GM12801 (cell line): Measurements from ENCODE around the gene GAS7.

Experiments used
- TF ChIP-seq, protein P1 (sequence below): IDR thresholded peaks from one replicate; pipeline ENCODE4 v1.5.1; 2011; ENCODE audit warnings: control low read depth; ENCODE audit not compliant: insufficient read length; ENCODE audit errors: extremely low read depth

The GAS7 gene

DNA sequence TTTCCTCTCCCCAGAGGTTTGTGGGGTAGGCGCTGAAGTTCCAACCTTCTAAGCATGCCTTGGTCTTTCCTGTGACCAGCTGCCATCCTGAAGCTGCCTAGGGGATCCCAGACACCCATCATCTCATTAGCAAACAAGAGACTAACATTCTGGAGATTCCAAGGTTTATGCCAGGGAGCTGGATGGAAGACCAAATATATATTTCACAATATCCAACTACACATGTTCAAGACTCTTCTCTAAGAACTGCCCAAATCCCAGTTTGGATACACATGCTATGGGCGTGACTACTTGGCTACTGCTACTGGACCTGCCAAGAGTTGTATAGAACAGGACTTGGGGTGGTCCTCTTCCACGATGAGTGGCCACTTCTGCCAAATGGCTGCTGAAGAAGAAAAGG is 200.3 kb downstream of the GAS7 start:
- TF ChIP-seq, protein P1, sequence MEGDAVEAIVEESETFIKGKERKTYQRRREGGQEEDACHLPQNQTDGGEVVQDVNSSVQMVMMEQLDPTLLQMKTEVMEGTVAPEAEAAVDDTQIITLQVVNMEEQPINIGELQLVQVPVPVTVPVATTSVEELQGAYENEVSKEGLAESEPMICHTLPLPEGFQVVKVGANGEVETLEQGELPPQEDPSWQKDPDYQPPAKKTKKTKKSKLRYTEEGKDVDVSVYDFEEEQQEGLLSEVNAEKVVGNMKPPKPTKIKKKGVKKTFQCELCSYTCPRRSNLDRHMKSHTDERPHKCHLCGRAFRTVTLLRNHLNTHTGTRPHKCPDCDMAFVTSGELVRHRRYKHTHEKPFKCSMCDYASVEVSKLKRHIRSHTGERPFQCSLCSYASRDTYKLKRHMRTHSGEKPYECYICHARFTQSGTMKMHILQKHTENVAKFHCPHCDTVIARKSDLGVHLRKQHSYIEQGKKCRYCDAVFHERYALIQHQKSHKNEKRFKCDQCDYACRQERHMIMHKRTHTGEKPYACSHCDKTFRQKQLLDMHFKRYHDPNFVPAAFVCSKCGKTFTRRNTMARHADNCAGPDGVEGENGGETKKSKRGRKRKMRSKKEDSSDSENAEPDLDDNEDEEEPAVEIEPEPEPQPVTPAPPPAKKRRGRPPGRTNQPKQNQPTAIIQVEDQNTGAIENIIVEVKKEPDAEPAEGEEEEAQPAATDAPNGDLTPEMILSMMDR, result no peak

DNA sequence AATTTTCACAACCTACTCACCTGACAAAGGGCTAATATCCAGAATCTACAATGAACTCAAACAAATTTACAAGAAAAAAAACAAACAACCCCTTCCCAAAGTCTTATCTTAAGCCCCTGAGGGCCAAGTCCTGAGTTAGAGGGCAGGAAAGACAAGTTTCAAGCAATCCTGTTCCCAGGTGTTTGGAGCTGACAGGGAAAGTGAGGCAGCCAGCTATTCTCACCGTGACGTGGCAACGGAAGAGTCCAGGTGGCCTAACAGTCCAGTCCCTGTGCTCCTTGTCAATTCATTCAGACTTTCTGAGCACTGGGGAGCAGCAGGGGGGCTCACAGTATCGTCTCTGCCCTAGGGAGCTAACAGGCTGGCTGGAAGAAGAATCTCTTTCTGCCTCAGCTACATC is 203.6 kb downstream of the GAS7 start:
- TF ChIP-seq, protein P1, result no peak

DNA sequence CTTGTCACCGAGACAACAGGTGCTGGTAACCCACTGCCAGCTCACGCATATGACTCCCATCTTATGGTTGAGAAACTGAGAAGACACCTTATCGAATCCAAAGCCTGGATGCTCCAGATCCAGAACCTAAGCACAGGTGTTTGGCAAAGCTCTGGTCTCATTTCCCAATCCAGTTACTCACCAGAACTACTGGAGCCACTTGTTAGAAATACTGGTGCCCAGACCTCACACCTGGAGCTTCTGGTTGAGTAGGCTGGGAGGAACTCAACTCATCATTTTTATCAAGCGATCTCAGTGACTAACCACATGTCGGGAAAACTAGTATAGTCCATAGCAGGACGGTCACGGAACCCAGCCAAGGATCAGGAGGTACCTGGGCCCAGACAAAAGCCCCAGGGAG is 206.6 kb downstream of the GAS7 start:
- TF ChIP-seq, protein P1, result no peak

DNA sequence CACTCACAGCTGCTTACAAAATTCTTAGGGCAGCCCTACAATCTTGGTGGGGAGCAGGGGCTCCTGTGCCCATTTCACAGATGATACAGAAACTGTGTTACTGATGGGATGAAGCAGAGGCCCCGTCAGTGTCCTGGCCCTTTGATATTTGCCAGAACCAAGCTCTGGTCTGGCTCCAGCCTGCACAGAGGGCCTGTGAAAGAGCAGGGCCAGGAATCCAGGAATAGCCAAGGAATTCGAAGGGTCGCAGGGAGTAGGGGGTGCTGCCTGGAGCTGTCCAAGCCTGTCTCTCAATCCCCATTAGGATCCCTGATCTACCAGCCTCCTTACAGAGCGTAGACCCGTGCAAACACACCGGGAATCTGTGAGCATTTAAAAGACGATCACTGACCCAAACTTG is 207.1 kb downstream of the GAS7 start:
- TF ChIP-seq, protein P1, result no peak

DNA sequence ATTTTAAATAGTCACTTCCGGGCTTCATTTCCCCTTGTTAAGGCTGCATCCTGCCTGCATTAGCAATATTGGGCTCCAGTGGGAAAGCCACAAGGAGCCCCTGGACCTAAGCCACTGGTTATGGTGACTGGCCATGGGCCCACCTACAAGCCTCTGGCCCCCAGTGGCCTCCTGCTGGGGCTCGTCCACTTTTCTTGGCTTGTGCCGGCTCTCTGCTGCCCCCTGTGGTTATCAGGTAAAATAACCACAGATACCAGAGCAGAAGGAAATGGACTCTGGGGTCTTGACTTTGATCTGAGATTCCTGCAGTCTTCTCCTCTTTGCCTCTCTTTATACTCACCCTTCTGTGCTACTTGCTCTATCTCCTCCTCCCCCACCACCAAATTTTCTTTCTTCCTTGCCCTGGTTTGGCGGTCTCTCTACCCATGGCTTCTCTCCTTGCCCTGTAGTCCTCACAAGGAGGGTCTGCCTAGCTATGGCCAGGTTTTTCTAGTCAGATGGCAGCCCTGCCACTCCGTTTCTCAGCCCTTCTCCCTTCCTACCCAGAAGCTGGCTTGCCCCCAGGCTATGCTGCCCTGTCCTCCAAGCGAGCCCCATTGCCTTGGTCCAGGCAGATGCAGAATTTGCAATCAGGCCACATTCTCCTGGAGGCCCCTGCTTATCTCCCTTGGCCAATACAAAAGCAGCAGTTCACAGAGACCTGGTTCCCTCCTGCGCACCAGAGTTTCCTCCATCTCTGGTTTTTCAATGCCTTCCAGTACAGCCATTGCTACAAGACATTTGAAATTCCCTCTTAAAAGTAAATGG is 210.4 kb downstream of the GAS7 start:
- TF ChIP-seq, protein P1, result no peak

DNA sequence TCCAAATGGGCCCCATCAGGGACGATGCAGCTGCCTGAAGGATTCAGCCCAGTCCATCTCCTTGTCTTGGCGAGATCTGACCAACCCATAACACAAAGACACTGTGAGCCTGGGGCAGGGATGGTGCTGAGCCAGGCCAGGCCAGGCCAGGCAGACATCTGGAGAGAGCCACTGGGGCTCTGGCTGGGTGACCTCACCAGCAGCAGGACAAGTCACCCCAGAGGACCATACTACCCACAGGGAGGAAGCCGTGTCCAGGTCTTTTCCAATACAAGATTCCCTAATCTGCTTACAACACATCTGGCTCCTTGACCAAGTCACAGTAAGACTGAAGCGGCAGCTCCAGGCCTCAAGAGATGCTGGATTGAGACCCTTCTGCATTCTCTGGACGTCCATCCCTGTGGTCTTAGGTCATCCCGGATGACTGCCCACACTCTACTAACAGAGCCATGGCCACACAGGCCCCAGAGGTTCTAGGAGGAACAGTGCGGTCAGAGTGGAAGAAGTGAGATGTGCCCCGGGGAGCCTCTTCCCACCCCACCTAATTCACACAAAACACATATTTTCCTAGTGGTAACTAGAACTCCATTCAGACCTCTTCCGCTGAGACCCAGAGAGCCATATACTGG is 211.5 kb downstream of the GAS7 start:
- TF ChIP-seq, protein P1, result no peak

DNA sequence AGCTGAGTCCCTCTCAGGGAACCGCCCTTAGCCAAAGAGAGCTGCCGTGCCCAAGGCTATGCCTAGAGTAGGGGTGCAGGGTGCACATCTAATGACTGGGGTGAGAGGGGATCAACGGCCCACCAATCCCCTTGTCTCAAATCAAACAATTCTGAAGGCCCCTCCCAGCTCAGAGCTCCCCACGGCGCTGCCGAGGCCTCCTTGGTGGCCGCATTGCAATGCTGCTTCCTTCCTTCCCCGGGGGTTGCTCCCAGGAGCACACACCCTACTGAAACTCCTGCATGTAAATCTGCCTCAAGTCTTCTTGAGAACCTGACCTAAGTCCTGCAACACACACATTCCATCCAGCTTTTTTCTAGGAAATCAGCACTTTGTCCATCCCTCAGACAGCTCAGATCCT is 212.8 kb downstream of the GAS7 start:
- TF ChIP-seq, protein P1, result no peak
